Psoas muscle (tissue), 7 donors: ENCODE data around the gene TVP23C. TPM values are rescaled to one million over a fixed set of nuclear protein-coding genes. Genes with fewer than 3 reads are reported as not detected.

Experiments
- polyA plus RNA-seq, 3 donors: library from polyadenylated mRNA; stranded (reverse); fragments of 200-250 nt; gene quantifications; one replicate each; pipeline ENCODE4 v1.2.3, GENCODE V29; 2013
- total RNA-seq, 4 donors: library from RNA; stranded (reverse); fragmentation: NEBNext Ultra II Directional in 2 of 4; extraction: Animal tissue kit (Norgen Biotek cat#: 25700) in 2 of 4; gene quantifications; one replicate each; pipeline versions ENCODE4 v1.2.1 to v1.2.4, GENCODE V29; 2021 to 2023
- donor health status: healthy with polysubstance abuse.
- donor health status: DM: no; HTN: no; CAD: no; lungs with moderate emphysema.
- donor health status: Bipolar disorder and iron deficiency.
- donor health status: healthy.
- donor health status: DM: no; HTN: no; CAD: no.
- donor health status: DM: no; HTN: no; CAD: no.
- donor health status: DM: yes; HTN: yes; CAD: no.

TVP23C gene
- total and polyA plus RNA-seq, 7 donors: 0.25 to 3.0 (median 1.6) TPM

Other genes starting within 250 kb of the TVP23C start
- under 1 TPM in 2 of 4 donors, not detected in 2; 0.64 to 0.97 TPM for gene TEKT3, start 221.9 kb downstream of the TVP23C start, total RNA-seq
- under 1 TPM in 2 of 3 donors, not detected in 1; 0.05 to 0.13 TPM for gene TEKT3, start 221.9 kb downstream of the TVP23C start, polyA plus RNA-seq
- 1 to 10 TPM in 1 of 4 donors, under 1 TPM in 3; 0.62 to 2.0 (median 0.86) TPM for gene CDRT4, start 95.9 kb downstream of the TVP23C start, total RNA-seq
- gene CDRT4, start 95.9 kb downstream of the TVP23C start, polyA plus RNA-seq: under 1 TPM in 2 of 3 donors, not detected in 1; 0.29 to 0.31 TPM
- 1 to 10 TPM in 3 of 4 donors, under 1 TPM in 1; 0.61 to 5.0 (median 1.3) TPM for gene FBXW10B, start 56.2 kb upstream of the TVP23C start, total RNA-seq
- gene FBXW10B, start 56.2 kb upstream of the TVP23C start, polyA plus RNA-seq: 1 to 10 TPM in 1 of 3 donors, under 1 TPM in 2; 0.34 to 4.7 (median 0.91) TPM
- 10 to 100 TPM; 22.8 to 47.7 (median 35.1) TPM for gene TRIM16, start 120.8 kb upstream of the TVP23C start, total RNA-seq
- gene TRIM16, start 120.8 kb upstream of the TVP23C start, polyA plus RNA-seq: 10 to 100 TPM; 12.8 to 79.7 (median 20.4) TPM
- 10 to 100 TPM in 1 of 4 donors, 1 to 10 TPM in 3; 6.2 to 11.8 (median 7.0) TPM for gene ZNF286A, start 136.3 kb upstream of the TVP23C start, total RNA-seq
- gene ZNF286A, start 136.3 kb upstream of the TVP23C start, polyA plus RNA-seq: 10 to 100 TPM in 1 of 3 donors, 1 to 10 TPM in 2; 3.2 to 11.7 (median 5.2) TPM
- not detected for gene TBC1D26, start 168.8 kb upstream of the TVP23C start, total RNA-seq
- under 1 TPM in 1 of 3 donors, not detected in 2; 0.05 TPM for gene TBC1D26, start 168.8 kb upstream of the TVP23C start, polyA plus RNA-seq